ENCODE measurements around the gene SLC6A14. TPM values are rescaled to one million over a fixed set of nuclear protein-coding genes. Genes with fewer than 3 reads are reported as not detected.

Gene SLC6A14
- total RNA-seq, 1 experiment from 2014 or later, result 0.07 TPM

DNA sequence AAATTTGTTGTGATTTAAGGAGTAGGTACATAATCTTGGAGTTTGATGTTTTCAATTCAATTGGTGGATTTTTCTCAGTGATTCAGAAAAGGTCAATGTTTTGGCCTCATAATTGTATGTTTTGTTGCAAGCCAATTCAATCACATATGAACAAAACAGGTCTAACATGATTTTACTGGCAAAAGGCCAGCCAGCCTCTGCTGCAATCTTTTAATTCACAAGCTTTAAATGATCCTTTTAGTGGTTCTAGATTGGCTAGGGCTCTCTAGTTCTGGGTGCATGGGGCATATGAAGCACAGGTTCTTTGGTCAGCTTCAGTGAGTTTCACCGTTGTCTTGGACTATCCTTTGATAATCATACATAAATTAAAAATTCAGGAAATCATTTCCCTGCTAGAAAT, 19.2 kb upstream of the SLC6A14 start:
- no peaks in the 10 kb centered on the region for H3K9me3 ChIP-seq (ENCODE audit: low read length)
- H3K4me2 ChIP-seq (ENCODE audit: low read length), result no peak overlapping the region
- H3F3A ChIP-seq (ENCODE audit: low read length, unreplicated experiment), result no peaks in the 10 kb centered on the region
- TF ChIP-seq, protein P1, sequence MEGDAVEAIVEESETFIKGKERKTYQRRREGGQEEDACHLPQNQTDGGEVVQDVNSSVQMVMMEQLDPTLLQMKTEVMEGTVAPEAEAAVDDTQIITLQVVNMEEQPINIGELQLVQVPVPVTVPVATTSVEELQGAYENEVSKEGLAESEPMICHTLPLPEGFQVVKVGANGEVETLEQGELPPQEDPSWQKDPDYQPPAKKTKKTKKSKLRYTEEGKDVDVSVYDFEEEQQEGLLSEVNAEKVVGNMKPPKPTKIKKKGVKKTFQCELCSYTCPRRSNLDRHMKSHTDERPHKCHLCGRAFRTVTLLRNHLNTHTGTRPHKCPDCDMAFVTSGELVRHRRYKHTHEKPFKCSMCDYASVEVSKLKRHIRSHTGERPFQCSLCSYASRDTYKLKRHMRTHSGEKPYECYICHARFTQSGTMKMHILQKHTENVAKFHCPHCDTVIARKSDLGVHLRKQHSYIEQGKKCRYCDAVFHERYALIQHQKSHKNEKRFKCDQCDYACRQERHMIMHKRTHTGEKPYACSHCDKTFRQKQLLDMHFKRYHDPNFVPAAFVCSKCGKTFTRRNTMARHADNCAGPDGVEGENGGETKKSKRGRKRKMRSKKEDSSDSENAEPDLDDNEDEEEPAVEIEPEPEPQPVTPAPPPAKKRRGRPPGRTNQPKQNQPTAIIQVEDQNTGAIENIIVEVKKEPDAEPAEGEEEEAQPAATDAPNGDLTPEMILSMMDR (conservative IDR thresholded peaks at IDR 0.05; ENCODE audit: low read depth, low read length), result no peak
- no peak for TF ChIP-seq EZH2phosphoT487 (IDR thresholded peaks at IDR 0.05; ENCODE audit: borderline replicate concordance, low read length)
- no peak for TF ChIP-seq EZH2 (IDR thresholded peaks at IDR 0.05; ENCODE audit: low read length, unreplicated experiment)
- no peak overlapping the region for H2AFZ ChIP-seq (ENCODE audit: low read length)
- no peaks in the 10 kb centered on the region for H4K20me1 ChIP-seq (ENCODE audit: low read length)
- intact Hi-C loops (cut with micrococcal nuclease), result no loop called here
- BruUV-seq (replicated peaks), result no TSS peak
- H3K9ac ChIP-seq (ENCODE audit: low read length), result no peak overlapping the region
- no peaks in the 10 kb centered on the region for H3K9me2 ChIP-seq (replicated peaks; ENCODE audit: low read length)
- ChIA-PET POLR2A (ENCODE audit: unreplicated experiment) (no interaction called here), CTCF (no interaction called here)
- H3K27ac ChIP-seq (ENCODE audit: low read length), result no peak overlapping the region
- peak; percentile 75 for DNase-seq
- no peaks in the 10 kb centered on the region for H3K27me3 ChIP-seq (ENCODE audit: low read length)
- no peak overlapping the region for H3K4me3 ChIP-seq (ENCODE audit: low read length)
- no peaks in the 10 kb centered on the region for H3K36me3 ChIP-seq (ENCODE audit: low read depth, low read length)
- no peaks in the 10 kb centered on the region for H3K79me2 ChIP-seq (ENCODE audit: low read length)
- no peak for ATAC-seq
- peaks cover 14% of the 10 kb centered on the region for H3K4me1 ChIP-seq (ENCODE audit: insufficient read depth, low read length)

DNA sequence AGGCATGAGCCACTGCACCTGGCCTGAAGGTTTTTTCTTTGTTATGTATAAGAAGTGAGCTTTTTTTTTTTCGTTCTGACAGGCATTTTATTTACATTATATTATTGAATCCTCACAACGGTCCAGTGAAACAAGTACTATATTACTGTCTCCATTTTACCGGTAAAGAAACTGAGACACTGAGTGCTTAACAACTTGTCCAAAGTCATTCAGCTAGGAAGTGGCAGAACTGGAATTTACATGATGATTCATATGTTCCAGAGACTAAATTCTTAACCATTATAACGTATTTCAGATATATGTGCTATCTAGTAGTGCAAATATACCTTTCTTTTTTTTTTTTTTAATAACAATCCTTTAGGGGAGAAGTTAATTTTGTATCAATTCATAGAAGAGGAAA, 18.4 kb upstream of the SLC6A14 start:
- H3K9me2 ChIP-seq (replicated peaks; ENCODE audit: low read length), result no peaks in the 10 kb centered on the region
- no peaks in the 10 kb centered on the region for H3K27me3 ChIP-seq (ENCODE audit: low read length)
- H3K4me3 ChIP-seq (ENCODE audit: low read length), result no peak overlapping the region
- no peaks in the 10 kb centered on the region for H3K79me2 ChIP-seq (ENCODE audit: low read length)
- CTCF ChIA-PET, result interaction anchor here (0.7 kb wide), 1 partner anchor 34 kb away, joined by 3 read pairs; no protein-coding TSS in a partner anchor
- no peaks in the 10 kb centered on the region for H3K36me3 ChIP-seq (ENCODE audit: low read depth, low read length)
- no TSS peak for BruUV-seq (replicated peaks)
- peaks cover 14% of the 10 kb centered on the region for H3K4me1 ChIP-seq (ENCODE audit: insufficient read depth, low read length)
- POLR2A ChIA-PET (ENCODE audit: unreplicated experiment), result no interaction called here
- no peaks in the 10 kb centered on the region for H4K20me1 ChIP-seq (ENCODE audit: low read length)
- no peak overlapping the region for H2AFZ ChIP-seq (ENCODE audit: low read length)
- H3K27ac ChIP-seq (ENCODE audit: low read length), result no peak overlapping the region
- no peaks in the 10 kb centered on the region for H3F3A ChIP-seq (ENCODE audit: low read length, unreplicated experiment)
- DNase-seq (peak; percentile 69), ATAC-seq (no peak)
- H3K9ac ChIP-seq (ENCODE audit: low read length), result no peak overlapping the region
- no peaks in the 10 kb centered on the region for H3K9me3 ChIP-seq (ENCODE audit: low read length)
- H3K4me2 ChIP-seq (ENCODE audit: low read length), result peak overlapping the region; percentile 19; the same call in 1 of the 2 replicates
- TF ChIP-seq, protein P1 (conservative IDR thresholded peaks at IDR 0.05; ENCODE audit: low read depth, low read length), result no peak
- TF ChIP-seq EZH2 (IDR thresholded peaks at IDR 0.05; ENCODE audit: low read length, unreplicated experiment) (no peak), EZH2phosphoT487 (IDR thresholded peaks at IDR 0.05; ENCODE audit: borderline replicate concordance, low read length) (no peak)
- intact Hi-C loops (cut with micrococcal nuclease), result no loop called here

DNA sequence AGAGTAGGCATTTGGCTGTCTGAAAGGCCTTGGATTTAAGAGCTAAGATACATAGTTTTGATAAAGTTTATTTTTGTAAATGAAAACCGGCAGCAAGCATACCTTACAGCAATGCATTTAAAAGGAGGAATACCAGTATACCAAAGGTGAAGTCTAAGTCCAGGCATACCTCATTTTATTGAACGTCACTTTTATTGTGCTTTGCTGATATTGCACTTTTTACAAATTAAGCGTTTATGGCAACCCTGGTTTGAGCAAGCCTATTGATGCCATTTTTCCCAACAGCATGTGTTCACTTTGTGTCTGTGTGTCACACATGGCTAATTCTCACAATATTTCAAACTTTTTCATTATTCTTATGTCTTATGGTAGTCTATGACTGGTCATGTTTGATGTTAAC, 8.4 kb upstream of the SLC6A14 start:
- Histone ChIP-seq H3K79me2 (ENCODE audit: low read length) (no peaks in the 10 kb centered on the region), H3K36me3 (ENCODE audit: low read depth, low read length) (no peaks in the 10 kb centered on the region), H3K4me2 (ENCODE audit: low read length) (no peak overlapping the region), H4K20me1 (ENCODE audit: low read length) (no peaks in the 10 kb centered on the region), H3K27me3 (ENCODE audit: low read length) (no peaks in the 10 kb centered on the region), H3K9me2 (replicated peaks; ENCODE audit: low read length) (no peaks in the 10 kb centered on the region), H3K27ac (ENCODE audit: low read length) (no peak overlapping the region), H3K4me3 (ENCODE audit: low read length) (no peak overlapping the region), H3K9ac (ENCODE audit: low read length) (no peak overlapping the region), H3K9me3 (ENCODE audit: low read length) (no peaks in the 10 kb centered on the region), H3K4me1 (ENCODE audit: insufficient read depth, low read length) (no peaks in the 10 kb centered on the region), H3F3A (ENCODE audit: low read length, unreplicated experiment) (no peaks in the 10 kb centered on the region), H2AFZ (ENCODE audit: low read length) (no peak overlapping the region)
- BruUV-seq (replicated peaks), result no TSS peak
- ChIA-PET CTCF (no interaction called here), POLR2A (ENCODE audit: unreplicated experiment) (no interaction called here)
- ATAC-seq (no peak), DNase-seq (no peak)
- intact Hi-C loops (cut with micrococcal nuclease), result no loop called here
- TF ChIP-seq EZH2 (IDR thresholded peaks at IDR 0.05; ENCODE audit: low read length, unreplicated experiment), result no peak
- TF ChIP-seq EZH2phosphoT487 (IDR thresholded peaks at IDR 0.05; ENCODE audit: borderline replicate concordance, low read length), result no peak
- TF ChIP-seq, protein P1 (conservative IDR thresholded peaks at IDR 0.05; ENCODE audit: low read depth, low read length), result no peak
